Skeletal muscle tissue (tissue), 4 donors: ENCODE data around the gene BZW1. TPM values are rescaled to one million over a fixed set of nuclear protein-coding genes. Genes with fewer than 3 reads are reported as not detected.

Source experiments
- H3K27ac ChIP-seq: one replicate; pipeline ENCODE4 v1.7.0; 2013; ENCODE audit warnings: mild to moderate bottlenecking, low read depth, low read length, inconsistent platforms
- H3K27me3 ChIP-seq, 3 donors: one replicate each; pipeline ENCODE4 v1.7.0; 2013; ENCODE audit warnings: low read length in 3 of 3; ENCODE audit not compliant: control insufficient read depth in 3 of 3, insufficient read depth in 3 of 3
- H3K36me3 ChIP-seq, 3 donors: one replicate each; pipeline ENCODE4 v1.7.0; 2013; ENCODE audit warnings: low read length in 3 of 3; ENCODE audit not compliant: control insufficient read depth in 3 of 3, insufficient read depth in 3 of 3
- H3K4me1 ChIP-seq, 3 donors: one replicate each; pipeline ENCODE4 v1.7.0; 2013; ENCODE audit warnings: low read length in 3 of 3, mild to moderate bottlenecking in 3 of 3; ENCODE audit not compliant: control insufficient read depth in 3 of 3, insufficient read depth in 3 of 3
- H3K4me3 ChIP-seq, 3 donors: one replicate each; pipeline ENCODE4 v1.7.0; 2013; ENCODE audit warnings: low read length in 3 of 3
- H3K9ac ChIP-seq, 3 donors: one replicate each; pipeline ENCODE4 v1.7.0; 2013; ENCODE audit warnings: low read length in 3 of 3, mild to moderate bottlenecking in 3 of 3, moderate library complexity in 2 of 3, low read depth in 1 of 3
- H3K9me3 ChIP-seq, 3 donors: one replicate each; pipeline ENCODE4 v1.7.0; 2013; ENCODE audit warnings: low read length in 3 of 3; ENCODE audit not compliant: control insufficient read depth in 3 of 3
- total RNA-seq: library from RNA; depleted of rRNA; stranded (reverse); fragments of >200 nt; gene quantifications from one replicate; pipeline ENCODE4 v1.2.3, GENCODE V29; 2014
- donor health status: Osteomylitis.

Gene BZW1
- total RNA-seq, 1 donor from 2014 or later = 180 TPM

- H3K27me3 ChIP-seq = no peaks in the 10 kb centered on the region
- H3K27ac ChIP-seq = no peak overlapping the region
- H3K4me1 ChIP-seq = peaks cover 0 to 4% (median 0%) of the 10 kb centered on the region in 3 donors
- H3K4me3 ChIP-seq = no peak overlapping the region
- no peaks in the 10 kb centered on the region for H3K9me3 ChIP-seq
- peaks cover 0 to 4% (median 0%) of the 10 kb centered on the region in 3 donors for H3K36me3 ChIP-seq
- H3K9ac ChIP-seq = no peak overlapping the region
Observed at GRCh38 chr2:200828104-200828503, 16.4 kb downstream of the BZW1 start.

DNA sequence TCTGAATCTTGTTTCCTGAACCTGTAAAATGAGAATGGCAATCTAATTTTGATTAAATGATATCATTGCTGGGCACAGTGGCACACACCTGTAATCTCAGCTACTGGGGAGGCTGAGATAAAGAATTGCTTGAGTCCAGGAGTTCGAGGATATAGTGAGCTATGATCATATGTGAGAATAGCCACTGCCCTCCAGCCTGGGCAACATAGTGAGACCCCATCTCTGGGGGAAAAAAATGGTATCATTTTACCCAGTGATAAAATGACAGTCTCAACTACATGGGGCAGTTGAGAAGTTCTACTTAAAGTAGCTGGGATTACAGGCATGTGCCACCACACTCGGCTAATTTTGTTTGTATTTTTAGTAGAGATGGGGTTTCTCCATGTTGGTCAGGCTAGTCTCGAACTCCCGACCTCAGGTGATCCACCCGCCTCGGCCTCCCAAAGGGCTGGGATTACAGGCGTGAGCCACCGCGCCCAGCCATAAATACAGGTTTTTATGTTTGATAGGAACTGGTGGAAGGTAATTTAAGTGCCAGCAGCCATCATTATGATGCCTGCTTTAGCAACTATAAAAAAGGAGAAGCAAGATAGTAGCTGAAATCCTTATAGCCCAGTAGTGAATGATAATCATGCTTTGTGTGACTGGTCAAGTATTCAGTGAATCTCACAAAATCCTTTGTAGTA is 17.0 kb downstream of the BZW1 start:
- no peak overlapping the region for H3K9ac ChIP-seq
- peaks cover 0 to 4% (median 0%) of the 10 kb centered on the region in 3 donors for H3K36me3 ChIP-seq
- H3K27ac ChIP-seq = no peak overlapping the region
- no peaks in the 10 kb centered on the region for H3K27me3 ChIP-seq
- no peak overlapping the region for H3K4me3 ChIP-seq
- peaks cover 0 to 4% (median 0%) of the 10 kb centered on the region in 3 donors for H3K4me1 ChIP-seq
- no peaks in the 10 kb centered on the region for H3K9me3 ChIP-seq

DNA sequence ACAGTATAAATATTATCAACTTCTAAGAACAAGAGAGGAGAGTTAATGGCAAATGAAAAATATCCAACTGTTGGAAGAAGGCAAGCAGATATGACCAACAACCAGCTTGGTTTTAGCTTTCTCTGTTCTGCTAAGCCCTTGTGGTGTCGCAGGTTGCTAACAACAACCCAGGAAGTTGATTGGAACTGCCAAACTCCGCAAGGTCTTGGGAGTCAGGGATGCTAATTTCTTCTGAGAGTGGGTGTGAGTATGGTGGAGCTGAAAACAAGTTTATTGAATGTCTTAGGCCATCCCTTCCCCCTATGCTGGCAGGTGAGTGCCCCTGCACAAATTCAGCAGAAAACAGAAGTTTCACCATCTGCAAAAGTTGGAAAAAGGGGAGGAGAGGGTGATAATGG is 17.5 kb downstream of the BZW1 start:
- H3K27me3 ChIP-seq = no peaks in the 10 kb centered on the region
- no peaks in the 10 kb centered on the region for H3K36me3 ChIP-seq
- no peak overlapping the region for H3K27ac ChIP-seq
- H3K4me3 ChIP-seq = no peak overlapping the region
- no peak overlapping the region for H3K9ac ChIP-seq
- H3K4me1 ChIP-seq = peaks cover 0 to 4% (median 0%) of the 10 kb centered on the region in 3 donors
- no peaks in the 10 kb centered on the region for H3K9me3 ChIP-seq

DNA sequence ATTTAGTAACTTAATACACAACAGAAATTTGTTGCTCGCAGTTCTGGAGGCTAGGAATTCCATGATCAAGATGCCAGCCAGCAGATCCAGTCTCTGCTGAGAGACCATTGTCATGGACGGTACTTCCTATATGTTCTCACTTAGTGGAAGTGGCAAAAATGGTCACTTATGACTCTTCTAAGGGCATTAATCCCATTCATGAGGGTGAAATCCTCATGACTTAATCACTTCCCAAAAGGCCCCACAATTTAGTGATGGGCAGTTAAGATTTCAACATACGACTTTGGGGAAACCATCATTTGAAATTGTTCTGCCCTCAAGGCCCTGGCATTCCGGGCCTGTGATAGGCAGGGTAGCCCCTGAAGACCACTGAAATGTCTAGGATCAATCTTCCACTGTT is 23.0 kb downstream of the BZW1 start:
- H3K4me1 ChIP-seq = no peaks in the 10 kb centered on the region
- no peak overlapping the region for H3K9ac ChIP-seq
- no peak overlapping the region for H3K27ac ChIP-seq
- H3K9me3 ChIP-seq = peaks cover 0 to 5% (median 0%) of the 10 kb centered on the region in 3 donors
- no peaks in the 10 kb centered on the region for H3K27me3 ChIP-seq
- no peak overlapping the region for H3K4me3 ChIP-seq
- H3K36me3 ChIP-seq = no peaks in the 10 kb centered on the region

- Histone ChIP-seq H3K4me1 (no peaks in the 10 kb centered on the region), H3K9ac (no peak overlapping the region), H3K4me3 (no peak overlapping the region), H3K27me3 (no peaks in the 10 kb centered on the region), H3K9me3 (peaks cover 0 to 5% (median 0%) of the 10 kb centered on the region in 3 donors), H3K27ac (no peak overlapping the region), H3K36me3 (no peaks in the 10 kb centered on the region)
Observed at GRCh38 chr2:200839513-200839912, 27.8 kb downstream of the BZW1 start.

DNA sequence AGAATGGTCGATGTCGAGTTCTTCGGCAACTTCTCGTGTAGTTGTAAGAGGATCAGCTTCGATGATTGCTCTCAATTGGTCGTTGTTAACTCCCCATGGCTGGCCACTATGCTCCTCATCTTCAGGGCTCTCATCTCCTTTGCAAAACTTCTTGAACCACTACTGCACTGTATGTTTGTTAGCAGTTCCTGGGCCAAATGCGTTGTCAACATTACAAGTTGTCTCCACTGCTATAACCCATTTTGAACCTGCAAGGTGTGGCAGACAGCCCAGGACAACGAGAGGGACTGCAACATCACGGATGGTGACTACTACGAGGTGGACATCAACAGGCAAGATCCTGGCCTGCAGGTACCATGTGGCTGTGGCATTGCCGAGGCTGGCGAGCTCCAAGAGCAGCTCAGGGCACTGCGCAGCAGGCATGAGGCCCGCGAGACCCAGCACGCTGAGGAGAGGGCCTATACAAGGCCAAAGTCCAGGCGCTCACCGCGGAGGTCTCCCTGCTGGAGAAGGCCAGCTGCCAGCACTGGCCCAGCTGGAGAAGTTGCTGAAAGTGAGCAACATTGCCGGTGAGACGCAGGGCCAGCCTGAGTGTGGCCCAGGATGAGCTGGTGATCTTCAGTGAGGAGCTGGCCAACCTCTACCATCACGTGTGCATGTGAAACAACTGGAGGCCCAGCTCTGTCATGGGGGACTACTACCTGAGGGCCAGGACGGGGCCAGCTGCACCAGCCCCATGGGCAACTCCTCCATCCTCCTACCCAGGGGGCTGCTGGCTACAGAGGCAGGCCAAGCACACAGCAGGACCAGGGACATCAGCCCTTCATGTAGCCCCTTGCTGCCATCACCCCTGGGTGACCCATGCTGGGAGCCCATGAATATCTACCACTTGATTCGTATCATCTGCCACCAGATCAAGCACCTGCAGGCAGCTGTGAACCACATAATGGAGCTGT is 32.6 kb downstream of the BZW1 start:
- H3K36me3 ChIP-seq = no peaks in the 10 kb centered on the region
- H3K9ac ChIP-seq = no peak overlapping the region
- no peaks in the 10 kb centered on the region for H3K9me3 ChIP-seq
- no peaks in the 10 kb centered on the region for H3K4me1 ChIP-seq
- H3K27me3 ChIP-seq = no peaks in the 10 kb centered on the region
- no peak overlapping the region for H3K4me3 ChIP-seq
- no peak overlapping the region for H3K27ac ChIP-seq

- no peaks in the 10 kb centered on the region for H3K4me1 ChIP-seq
Observed at GRCh38 chr2:200845194-200845593, 33.5 kb downstream of the BZW1 start.

DNA sequence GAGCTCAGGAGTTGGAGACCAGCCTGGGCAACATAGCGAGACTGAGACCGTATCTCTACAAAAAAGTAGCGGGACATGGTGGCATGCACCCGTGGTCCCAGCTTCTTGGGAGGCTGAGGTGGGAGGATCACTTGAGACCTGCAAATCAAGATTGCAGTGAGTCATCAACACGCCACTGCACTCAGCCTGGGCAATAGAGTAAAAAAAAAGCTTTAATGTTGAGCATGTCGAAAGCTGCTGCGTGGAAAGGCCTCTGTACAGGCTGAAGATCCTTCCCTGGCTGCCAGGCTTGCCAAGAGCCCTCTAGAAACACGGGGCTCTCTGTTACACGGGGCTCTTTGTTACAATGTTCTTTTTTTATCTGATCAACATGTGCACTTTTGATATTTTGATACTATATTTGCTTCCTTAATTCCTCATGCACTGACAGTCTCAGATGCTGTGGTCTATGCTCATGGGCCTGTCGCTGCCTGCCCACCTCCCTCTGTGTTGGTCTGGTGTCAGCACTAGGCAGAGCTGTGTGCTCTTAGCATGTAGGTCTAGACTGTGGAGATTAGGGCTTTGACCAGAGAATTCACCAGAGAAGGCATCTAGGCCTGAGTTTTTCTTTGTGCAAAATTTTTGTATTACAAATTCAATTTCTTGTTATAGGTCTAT is 34.1 kb downstream of the BZW1 start:
- no peaks in the 10 kb centered on the region for H3K9me3 ChIP-seq
- H3K27ac ChIP-seq = no peak overlapping the region
- no peak overlapping the region for H3K9ac ChIP-seq
- peaks cover 0 to 3% (median under 1%) of the 10 kb centered on the region in 3 donors for H3K36me3 ChIP-seq
- no peak overlapping the region for H3K4me3 ChIP-seq
- no peaks in the 10 kb centered on the region for H3K4me1 ChIP-seq
- no peaks in the 10 kb centered on the region for H3K27me3 ChIP-seq

More at GRCh38 chr2:200845194-200845593, 33.5 kb downstream of the BZW1 start:
- Histone ChIP-seq H3K9ac (no peak overlapping the region), H3K4me3 (no peak overlapping the region), H3K9me3 (no peaks in the 10 kb centered on the region), H3K27ac (no peak overlapping the region), H3K36me3 (no peaks in the 10 kb centered on the region), H3K27me3 (no peaks in the 10 kb centered on the region)

DNA sequence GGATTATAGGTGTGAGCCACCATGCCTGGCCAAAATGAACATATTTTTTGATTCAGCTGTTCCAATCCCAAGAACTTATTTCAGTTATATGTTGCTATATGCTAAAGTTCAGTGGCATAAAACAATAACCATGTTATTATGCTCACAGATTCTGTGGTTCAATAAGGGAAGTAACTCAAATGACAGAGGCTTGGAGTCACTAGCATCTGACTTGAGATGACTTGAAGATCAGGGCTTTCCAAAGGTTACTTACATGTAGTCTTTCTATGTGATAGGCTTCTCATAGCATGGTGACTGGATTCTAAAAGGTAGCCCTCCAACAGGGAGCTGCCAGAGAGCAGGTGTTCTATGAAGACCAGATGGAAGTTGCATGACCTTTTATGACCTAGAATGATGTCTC is 35.6 kb downstream of the BZW1 start:
- Histone ChIP-seq H3K4me3 (no peak overlapping the region), H3K27me3 (no peaks in the 10 kb centered on the region), H3K27ac (no peak overlapping the region), H3K9ac (no peak overlapping the region), H3K9me3 (no peaks in the 10 kb centered on the region), H3K4me1 (no peaks in the 10 kb centered on the region), H3K36me3 (peaks cover 12 to 16% (median 15%) of the 10 kb centered on the region in 3 donors)
